DND-41 (cell line): ENCODE measurements around the gene KRTAP10-5.

Experiments used
- CTCF ChIP-seq: IDR thresholded peaks from 2 replicates; pipeline ENCODE4 v1.5.1; 2012; ENCODE audit warnings: borderline replicate concordance, low read length, moderate library complexity, mild to moderate bottlenecking; ENCODE audit not compliant: poor library complexity, severe bottlenecking; ENCODE audit errors: extremely low read depth
- EZH2 ChIP-seq: IDR thresholded peaks from 3 replicates; pipeline ENCODE4 v1.6.1; 2012; ENCODE audit warnings: borderline replicate concordance, low read depth, mild to moderate bottlenecking, moderate library complexity, low read length, inconsistent platforms; ENCODE audit not compliant: severe bottlenecking

GRCh38 chr21:44539991-44540666 lies 40.3 kb downstream of the KRTAP10-5 start, which contains the start of gene KRTAP10-1:
- TF ChIP-seq CTCF (no peak), EZH2 (no peak)
